Right atrium auricular region (tissue), 2 donors: ENCODE results near the gene TRIOBP. TPM values are rescaled to one million over a fixed set of nuclear protein-coding genes. Genes with fewer than 3 reads are reported as not detected.
A peak's percentile ranks its signal among the peaks of the same experiment; 100 is the strongest.

Experiments used
- DNase-seq: peaks from one replicate; pipeline ENCODE4 v3.0.0-alpha.2; 2019; ENCODE audit warnings: low spot score
- H3K27ac ChIP-seq, 2 donors: fragments of 200-600 bp; sonication (generic); 1 replicate in 1 of 2; 2 replicates in 1 of 2; pipeline ENCODE4 v1.5.1; 2016 to 2019
- H3K27me3 ChIP-seq, 2 donors: fragments of 200-600 bp; sonication (generic); one replicate each; pipeline versions ENCODE4 v1.5.1 to v1.6.0; 2017 to 2019
- H3K36me3 ChIP-seq: fragments of 200-600 bp; sonication (generic); one replicate; pipeline ENCODE4 v1.5.1; 2016
- H3K4me1 ChIP-seq, 2 donors: fragments of 200-600 bp; sonication (generic); one replicate each; pipeline versions ENCODE4 v1.5.1 to v1.6.0; 2017 to 2019
- H3K4me3 ChIP-seq, 2 donors: fragments of 200-600 bp; sonication (generic); 1 replicate in 1 of 2; 2 replicates in 1 of 2; pipeline ENCODE4 v1.5.1; 2017 to 2019; ENCODE audit warnings: mild to moderate bottlenecking in 1 of 2, moderate library complexity in 1 of 2
- H3K9me3 ChIP-seq, 2 donors: fragments of 200-600 bp; sonication (generic); one replicate each; pipeline ENCODE4 v1.5.1; 2019
- total RNA-seq, 2 donors: library from RNA; depleted of rRNA; stranded (reverse); fragments of >200 nt; gene quantifications; one replicate each; pipeline ENCODE4 v1.1.0, GENCODE V29; 2016
- TF ChIP-seq, protein P1 (sequence below), 2 donors: fragments of 200-600 bp; sonication (generic); IDR thresholded peaks; one replicate each; pipeline ENCODE4 v1.5.1; 2019; ENCODE audit warnings: antibody characterized with exemption in 2 of 2

The TRIOBP gene
- total RNA-seq, 2 donors from 2014 or later, result 108 to 118 TPM

DNA sequence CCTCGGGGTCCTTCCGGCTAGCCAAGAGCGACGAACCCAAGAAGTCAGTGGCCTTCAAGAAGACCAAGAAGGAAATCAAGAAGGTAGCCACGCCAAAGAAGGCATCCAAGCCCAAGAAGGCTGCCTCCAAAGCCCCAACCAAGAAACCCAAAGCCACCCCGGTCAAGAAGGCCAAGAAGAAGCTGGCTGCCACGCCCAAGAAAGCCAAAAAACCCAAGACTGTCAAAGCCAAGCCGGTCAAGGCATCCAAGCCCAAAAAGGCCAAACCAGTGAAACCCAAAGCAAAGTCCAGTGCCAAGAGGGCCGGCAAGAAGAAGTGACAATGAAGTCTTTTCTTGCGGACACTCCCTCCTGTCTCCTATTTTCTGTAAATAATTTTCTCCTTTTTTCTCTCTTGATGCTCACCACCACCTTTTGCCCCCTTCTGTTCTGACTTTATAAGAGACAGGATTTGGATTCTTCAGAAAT, 109.0 kb downstream of the TRIOBP start:
- H3K36me3 ChIP-seq, result no peaks in the 10 kb centered on the region
- no peak for DNase-seq

DNA sequence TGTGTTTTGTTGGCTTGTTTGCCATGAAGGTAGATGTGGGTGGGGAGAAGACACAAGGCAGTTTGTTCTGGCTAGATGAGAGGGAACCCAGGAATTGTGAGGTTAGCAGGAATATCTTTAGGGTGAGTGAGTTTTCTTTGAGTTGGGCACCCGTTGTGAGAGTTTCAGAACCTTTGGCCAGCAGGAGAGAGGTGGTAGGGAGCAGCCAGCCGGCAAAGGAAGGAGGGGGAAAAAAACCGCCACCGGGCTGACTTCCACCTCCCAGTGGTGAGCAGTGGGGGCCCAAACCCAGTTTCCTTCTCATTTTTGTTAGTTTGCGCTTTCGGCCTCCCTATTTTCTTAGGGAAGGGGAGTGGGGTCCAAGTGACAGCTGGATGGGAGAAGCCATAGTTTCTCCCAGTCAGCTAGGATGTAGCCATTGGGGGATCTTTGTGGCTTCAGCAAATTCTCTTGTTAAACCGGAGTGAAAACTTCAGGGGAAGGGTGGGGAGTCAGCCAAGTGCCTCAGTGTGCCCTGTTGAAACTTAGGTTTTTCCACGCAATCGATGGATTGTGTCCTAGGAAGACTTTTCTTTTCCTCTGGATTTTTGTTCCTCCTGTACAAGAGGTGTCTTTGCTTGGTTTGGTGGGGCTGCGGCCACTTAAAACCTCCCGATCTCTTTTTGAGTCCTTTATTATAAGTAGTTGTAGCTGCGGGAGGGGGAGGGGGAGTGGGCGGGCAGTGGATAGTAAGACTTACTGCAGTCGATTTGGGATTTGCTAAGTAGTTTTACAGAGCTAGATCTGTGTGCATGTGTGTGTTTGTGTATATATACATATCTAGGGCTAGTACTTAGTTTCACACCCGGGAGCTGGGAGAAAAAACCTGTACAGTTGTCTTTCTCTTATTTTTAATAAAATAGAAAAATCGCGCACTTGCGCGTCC, 109.8 kb downstream of the TRIOBP start:
- Histone ChIP-seq H3K4me3 (peak overlapping the region; percentile 51 to 68), H3K9me3 (no peaks in the 10 kb centered on the region), H3K36me3 (no peaks in the 10 kb centered on the region), H3K27ac (peak overlapping the region; percentile 89 to 91), H3K4me1 (peaks cover 0 to 58% of the 10 kb centered on the region in 2 donors), H3K27me3 (no peaks in the 10 kb centered on the region)
- TF ChIP-seq, protein P1, sequence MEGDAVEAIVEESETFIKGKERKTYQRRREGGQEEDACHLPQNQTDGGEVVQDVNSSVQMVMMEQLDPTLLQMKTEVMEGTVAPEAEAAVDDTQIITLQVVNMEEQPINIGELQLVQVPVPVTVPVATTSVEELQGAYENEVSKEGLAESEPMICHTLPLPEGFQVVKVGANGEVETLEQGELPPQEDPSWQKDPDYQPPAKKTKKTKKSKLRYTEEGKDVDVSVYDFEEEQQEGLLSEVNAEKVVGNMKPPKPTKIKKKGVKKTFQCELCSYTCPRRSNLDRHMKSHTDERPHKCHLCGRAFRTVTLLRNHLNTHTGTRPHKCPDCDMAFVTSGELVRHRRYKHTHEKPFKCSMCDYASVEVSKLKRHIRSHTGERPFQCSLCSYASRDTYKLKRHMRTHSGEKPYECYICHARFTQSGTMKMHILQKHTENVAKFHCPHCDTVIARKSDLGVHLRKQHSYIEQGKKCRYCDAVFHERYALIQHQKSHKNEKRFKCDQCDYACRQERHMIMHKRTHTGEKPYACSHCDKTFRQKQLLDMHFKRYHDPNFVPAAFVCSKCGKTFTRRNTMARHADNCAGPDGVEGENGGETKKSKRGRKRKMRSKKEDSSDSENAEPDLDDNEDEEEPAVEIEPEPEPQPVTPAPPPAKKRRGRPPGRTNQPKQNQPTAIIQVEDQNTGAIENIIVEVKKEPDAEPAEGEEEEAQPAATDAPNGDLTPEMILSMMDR (IDR thresholded peaks at IDR 0.05), result no peak
- DNase-seq, result no peak

More for the DNA sequence above, 109.0 kb downstream of the TRIOBP start:
- TF ChIP-seq, protein P1 (IDR thresholded peaks at IDR 0.05), result no peak
- H3K9me3 ChIP-seq, result no peaks in the 10 kb centered on the region
- H3K27ac ChIP-seq, result peak overlapping the region; percentile 89 to 91
- H3K4me3 ChIP-seq, result peak overlapping the region; percentile 51 to 68
- H3K4me1 ChIP-seq, result peaks cover 0 to 58% of the 10 kb centered on the region in 2 donors
- no peaks in the 10 kb centered on the region for H3K27me3 ChIP-seq

DNA sequence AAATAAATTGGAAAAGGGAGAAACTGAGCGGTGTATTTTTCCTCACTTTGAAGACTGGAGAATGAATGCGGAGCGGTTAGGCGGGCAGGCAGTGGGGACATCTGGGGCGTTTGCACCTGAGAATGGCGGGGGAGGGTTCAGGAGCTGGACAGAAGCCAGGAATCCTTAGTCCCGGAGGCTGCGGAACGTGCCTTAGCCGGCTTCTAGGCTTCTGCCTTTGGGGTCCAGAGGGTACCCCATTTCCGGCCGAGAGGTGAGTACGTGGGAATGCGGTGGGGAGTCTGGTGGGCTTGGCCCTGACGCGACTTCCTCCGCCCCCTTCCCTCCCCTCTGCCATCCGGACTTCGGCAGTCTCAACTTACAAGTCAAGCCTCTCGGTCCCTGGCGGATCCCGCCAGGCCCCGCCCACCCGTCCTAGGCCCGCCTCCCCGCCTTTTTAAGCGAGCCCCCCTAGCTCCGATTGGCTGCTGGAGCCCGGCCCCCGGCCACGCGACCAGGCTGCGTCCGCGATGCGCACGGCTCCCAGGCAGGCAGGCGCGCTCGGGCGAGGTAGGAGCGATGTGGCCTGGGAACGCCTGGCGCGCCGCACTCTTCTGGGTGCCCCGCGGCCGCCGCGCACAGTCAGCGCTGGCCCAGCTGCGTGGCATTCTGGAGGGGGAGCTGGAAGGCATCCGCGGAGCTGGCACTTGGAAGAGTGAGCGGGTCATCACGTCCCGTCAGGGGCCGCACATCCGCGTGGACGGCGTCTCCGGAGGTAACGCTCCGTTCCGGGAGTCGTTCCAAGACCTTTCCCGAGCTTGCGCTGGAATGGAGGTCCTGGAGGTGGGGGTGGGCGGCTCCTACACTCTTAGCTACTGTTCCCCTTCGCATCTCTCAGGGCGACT, 110.8 kb downstream of the TRIOBP start, which contains the start of gene GCAT:
TSS of gene GCAT (plus strand) at position 525 of the 884 bp plus-strand sequence. CDS start at position 559, 34 bp downstream.
- H3K27ac ChIP-seq, result peak within 1 kb of the TSS; percentile 89 to 91
- peaks cover 0 to 50% of the 10 kb centered on the region in 2 donors for H3K4me1 ChIP-seq
- H3K4me3 ChIP-seq, result peak within 1 kb of the TSS; percentile 51 to 68
- DNase-seq, result peak; percentile 97
- H3K9me3 ChIP-seq, result no peaks in the 10 kb centered on the region
- no peaks in the 10 kb centered on the region for H3K36me3 ChIP-seq
- H3K27me3 ChIP-seq, result no peaks in the 10 kb centered on the region
- TF ChIP-seq, protein P1 (IDR thresholded peaks at IDR 0.05), result no peak

DNA sequence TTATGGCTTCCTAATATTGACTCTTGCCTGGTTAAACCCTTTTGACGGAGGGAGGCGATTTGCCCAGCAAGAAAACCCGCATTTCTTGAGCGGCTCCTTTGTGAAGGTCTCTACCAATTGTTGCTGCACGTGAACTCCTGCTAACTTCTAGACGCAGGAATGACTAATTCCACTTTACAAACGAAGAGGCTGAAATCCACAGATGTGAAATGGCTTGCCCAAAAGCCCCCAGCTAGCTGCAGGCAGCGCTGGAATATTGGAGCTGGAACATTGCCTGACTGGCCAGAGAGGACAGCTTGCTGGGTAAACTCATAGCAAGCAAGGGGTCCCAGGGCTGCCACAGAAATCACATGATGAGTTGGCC, 111.4 kb downstream of the TRIOBP start:
- Histone ChIP-seq H3K27ac (peak overlapping the region; percentile 89 to 91), H3K4me1 (peaks cover 0 to 44% of the 10 kb centered on the region in 2 donors), H3K27me3 (no peaks in the 10 kb centered on the region), H3K36me3 (no peaks in the 10 kb centered on the region), H3K4me3 (peak overlapping the region; percentile 51 to 68), H3K9me3 (no peaks in the 10 kb centered on the region)
- no peak for DNase-seq
- TF ChIP-seq, protein P1 (IDR thresholded peaks at IDR 0.05), result no peak

DNA sequence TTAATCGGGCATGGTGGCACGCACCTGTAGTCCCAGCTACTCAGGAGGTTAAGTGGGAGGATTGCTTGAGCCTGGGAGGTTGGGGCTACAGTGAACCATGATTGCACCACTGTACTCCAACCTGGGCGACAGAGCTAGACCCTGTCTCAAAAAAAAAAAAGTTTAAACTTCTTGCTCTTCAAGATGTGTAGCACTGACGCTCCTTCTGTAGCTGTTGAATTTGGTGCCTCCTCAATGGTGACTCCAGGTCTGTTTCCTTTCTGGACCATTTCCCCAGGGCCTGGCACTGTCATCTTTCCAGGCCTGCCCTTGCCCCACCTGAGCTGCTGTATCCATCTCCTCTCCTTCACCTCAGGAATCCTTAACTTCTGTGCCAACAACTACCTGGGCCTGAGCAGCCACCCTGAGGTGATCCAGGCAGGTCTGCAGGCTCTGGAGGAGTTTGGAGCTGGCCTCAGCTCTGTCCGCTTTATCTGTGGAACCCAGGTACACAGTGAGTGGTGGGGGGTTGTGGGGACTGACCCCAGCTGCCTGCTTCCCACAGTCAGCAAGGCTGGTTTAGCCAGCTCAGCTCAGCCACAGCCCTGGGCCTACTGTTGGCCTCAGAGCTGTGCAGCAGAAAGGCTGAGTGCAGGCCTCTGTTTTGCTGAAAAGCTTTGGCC, 113.0 kb downstream of the TRIOBP start:
- H3K9me3 ChIP-seq, result no peaks in the 10 kb centered on the region
- no peaks in the 10 kb centered on the region for H3K27me3 ChIP-seq
- H3K4me3 ChIP-seq, result no peak overlapping the region
- no peaks in the 10 kb centered on the region for H3K36me3 ChIP-seq
- H3K27ac ChIP-seq, result no peak overlapping the region
- no peak for DNase-seq
- H3K4me1 ChIP-seq, result peaks cover 0 to 32% of the 10 kb centered on the region in 2 donors
- TF ChIP-seq, protein P1 (IDR thresholded peaks at IDR 0.05), result no peak
